ENCODE results near the gene ITGB5.

DNA sequence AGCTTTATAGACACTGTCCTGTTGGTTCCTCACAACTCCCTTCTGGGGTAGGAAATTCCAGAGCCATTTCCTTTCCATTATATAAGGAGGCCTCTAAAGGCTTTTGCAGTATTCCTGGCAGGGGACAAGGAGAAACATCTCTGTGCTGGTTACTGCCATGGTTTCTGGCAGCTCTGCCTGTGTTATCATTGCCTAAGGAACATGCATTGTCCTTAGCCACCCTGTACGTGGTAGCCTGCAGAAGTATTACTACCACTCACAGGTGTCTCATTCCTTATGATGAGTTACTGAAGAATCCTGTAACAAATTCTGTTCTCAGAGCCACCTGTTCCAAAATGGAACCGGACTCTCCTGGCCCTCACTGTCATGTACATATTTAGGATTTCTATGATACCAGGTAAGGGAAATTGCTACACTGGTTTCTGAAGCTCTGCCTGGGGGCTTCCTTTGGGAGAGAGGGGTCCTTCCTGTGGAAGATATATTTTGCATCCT lies 98.9 kb downstream of the ITGB5 start:
- no peak for TF ChIP-seq EZH2 (IDR thresholded peaks at IDR 0.05; ENCODE audit: insufficient read depth, poor library complexity, severe bottlenecking)
- TF ChIP-seq EZH2phosphoT487 (IDR thresholded peaks at IDR 0.05; ENCODE audit: insufficient read depth, low read depth): no peak
